ENCODE measurements around the gene ZFP36L1.
"Not testable (repeated sequence)": the region's sequence is repeated elsewhere in the genome, so short reads cannot be mapped to it uniquely, and the experiment has no call there.

Gene ZFP36L1

GRCh38 chr14:68782091-68782981 is 10.5 kb downstream of the ZFP36L1 start:
- no peak for DNase-seq

GRCh38 chr14:68781161-68782021 is 11.5 kb downstream of the ZFP36L1 start:
- no peak for DNase-seq

DNA sequence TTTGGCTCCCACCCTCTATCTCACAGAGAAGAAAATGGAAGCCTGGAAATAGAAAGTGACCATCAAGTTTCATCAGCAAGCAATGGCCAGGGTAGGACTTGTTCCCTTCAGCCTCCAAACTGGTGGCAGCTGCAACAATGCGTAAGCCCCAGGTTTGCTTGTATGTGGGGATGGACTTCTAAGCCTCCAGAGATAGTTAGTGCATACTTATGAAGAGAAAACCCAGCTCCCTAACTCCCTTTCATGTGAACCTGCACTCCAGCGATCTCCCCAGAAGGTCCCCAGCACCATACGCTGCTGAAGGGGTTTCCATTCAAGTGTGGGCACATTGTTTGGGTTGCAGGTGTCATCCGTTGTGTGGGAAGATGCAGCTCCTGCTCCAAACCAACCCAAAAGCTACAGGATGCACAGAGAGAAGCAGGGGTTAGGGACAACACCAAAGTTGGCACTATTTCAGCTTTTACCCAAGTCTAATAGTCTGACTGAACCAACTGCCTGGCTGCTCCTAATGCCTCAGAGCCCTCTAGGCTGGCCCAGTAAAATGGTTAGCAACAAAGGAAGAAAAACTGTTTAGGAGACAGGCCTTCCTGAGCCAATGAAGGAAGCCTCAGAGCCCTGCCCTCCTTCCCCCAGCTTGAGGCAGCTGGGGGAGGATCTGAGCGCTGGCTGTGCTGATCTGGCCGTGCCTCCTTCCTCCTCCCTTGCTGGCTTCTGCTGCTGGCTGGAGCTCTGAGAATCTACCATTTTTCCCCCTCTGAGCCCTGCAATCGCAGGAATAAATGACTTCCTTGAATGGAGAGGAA is 12.3 kb downstream of the ZFP36L1 start:
- DNase-seq = no peak

GRCh38 chr14:68779761-68780323 is 13.0 kb downstream of the ZFP36L1 start:
- no peak for DNase-seq

- no peak for DNase-seq
These were observed 15.2 kb downstream of the ZFP36L1 start for GRCh38 chr14:68777644-68778043.

GRCh38 chr14:68775614-68776126 is 17.2 kb downstream of the ZFP36L1 start:
- DNase-seq = no peak

DNA sequence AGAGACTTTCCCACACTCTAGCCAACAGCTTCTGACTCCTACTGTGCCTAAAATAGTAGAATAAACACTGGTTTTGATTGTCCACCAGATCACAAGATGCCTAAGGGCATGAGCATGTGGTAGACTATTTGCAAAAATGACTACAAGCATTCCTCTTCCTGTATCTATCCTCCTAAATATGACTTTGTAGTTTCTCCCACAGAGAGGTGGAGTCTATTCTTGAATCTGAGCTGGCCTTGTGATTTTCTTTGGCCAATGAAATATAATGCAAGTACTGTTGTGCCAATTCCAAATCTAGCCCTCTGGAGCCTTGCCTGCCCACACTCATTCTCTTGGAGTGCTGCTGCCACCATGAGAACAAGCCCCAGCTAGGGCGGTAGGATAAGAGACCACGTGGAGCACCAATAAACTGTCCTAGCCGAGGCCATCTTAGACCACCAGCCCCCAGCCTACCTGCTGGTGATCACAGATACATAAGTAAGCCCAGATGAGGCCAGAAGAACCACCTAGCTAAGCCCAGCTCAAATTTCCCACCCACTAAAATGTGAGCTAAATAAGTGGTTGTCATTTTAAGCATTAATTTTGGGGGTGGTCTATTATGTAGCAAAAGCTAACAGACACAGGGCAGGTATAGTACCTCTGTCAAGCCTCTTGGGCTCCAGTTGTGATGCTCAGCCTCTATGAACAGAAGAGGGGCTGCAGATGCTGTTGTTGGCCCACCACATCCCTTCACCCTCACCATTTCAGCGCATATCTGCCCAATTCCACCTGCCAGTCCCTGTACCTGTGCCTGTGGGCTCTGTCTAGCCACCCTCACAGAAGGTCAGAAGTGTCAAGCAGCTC is 17.9 kb downstream of the ZFP36L1 start:
- DNase-seq = no peak

- no peak for DNase-seq
These were observed 20.0 kb downstream of the ZFP36L1 start for GRCh38 chr14:68772761-68773381.

DNA sequence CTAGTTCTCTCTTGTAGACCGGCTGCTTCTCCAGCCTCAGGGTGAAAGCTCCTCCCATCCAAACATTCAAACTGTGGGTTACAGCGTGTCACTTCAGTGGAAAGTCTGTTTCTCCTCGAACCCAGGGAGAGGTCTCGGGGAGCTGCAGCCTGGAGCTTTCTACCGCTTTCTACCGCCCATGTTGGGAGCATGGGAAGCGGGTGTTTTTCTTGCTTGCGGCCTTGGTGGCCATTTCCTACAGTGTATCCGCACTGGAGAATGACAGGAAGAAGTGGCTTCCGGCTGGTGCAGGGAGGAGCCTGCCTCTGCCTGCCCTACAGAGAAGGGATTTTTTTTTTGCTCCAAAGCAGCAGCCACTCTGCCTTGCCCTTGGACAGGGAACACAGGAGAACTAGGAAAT is 21.2 kb downstream of the ZFP36L1 start:
- no peak for DNase-seq

DNA sequence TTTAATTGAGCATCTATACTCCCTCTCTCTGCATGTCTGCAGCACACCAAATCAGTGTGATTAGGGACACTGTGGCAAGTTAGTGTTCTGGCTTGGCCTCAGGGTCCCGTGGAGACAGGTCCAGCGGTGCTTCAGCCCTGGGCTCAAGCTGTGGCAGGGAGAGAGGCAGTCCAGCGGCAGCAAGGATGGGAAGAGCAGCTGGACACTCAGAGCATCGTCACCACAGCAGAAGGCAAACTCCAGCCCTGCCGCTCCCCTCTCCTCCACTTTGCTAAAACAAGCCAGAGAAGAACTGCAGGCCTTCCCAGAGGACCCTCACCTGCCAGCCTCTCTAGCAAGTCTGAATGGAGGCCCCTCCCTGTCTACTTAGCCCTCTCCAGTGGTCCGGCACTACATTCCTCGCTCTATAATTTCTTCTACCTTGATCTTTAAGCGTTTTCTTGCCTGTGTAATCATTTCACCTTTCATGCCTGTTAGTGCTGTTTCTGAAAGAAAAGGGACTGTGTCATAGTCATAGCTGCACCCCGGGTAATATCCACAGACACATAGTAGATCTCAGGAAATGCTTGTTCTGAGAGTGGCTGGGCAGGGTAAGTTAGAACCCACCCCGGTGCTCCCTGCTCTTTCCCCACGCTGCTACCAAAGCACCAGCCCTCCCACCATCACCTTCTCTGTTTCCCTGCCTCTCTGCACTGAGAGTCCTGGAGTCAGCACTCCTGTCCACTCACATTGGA is 22.1 kb downstream of the ZFP36L1 start:
- DNase-seq = no peak

DNA sequence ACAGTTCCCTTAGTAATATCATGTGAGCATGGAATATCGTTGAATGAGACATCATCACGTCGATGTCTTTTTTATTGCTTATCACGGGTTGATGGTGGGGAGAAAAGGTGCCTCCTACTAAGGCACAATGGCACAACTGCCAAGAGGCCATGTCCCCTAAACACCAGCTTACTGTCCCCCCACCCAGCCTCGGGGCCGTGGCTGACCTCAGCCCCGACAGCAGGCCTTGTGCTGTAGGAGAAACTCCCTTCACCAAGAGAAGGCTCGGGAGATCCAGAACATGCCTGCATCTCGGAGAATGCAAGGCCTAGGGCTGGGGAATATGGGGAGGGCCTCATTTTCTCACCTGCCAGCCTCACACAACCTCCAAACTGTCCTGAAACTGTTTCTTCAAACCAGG is 22.8 kb downstream of the ZFP36L1 start:
- no peak for DNase-seq

GRCh38 chr14:68768316-68768715 is 24.6 kb downstream of the ZFP36L1 start:
- no peak for DNase-seq

DNA sequence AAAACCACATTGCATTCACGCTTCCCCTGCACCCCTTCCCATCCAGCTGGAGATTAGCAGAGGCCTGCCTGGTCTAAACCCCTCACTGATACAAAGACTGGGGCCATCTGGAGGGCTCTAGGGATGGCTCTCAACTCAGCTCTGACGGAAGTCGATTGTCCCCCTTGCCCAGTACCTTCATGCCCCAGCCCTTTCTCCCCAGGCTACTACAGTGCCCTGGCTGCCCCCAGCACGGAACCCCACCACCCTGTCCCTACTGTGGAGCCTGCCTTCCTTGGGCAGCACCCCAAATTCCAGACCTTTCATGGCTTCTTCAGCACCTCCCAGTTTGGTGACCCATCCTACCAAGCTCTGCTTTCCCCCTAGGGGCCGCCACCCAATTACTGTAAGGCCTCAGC is 25.6 kb downstream of the ZFP36L1 start:
- no peak for DNase-seq

GRCh38 chr14:68766299-68767247 is 26.3 kb downstream of the ZFP36L1 start:
- no peak for DNase-seq

- DNase-seq = not testable (repeated sequence)
These were observed 29.0 kb downstream of the ZFP36L1 start for GRCh38 chr14:68763843-68764242.

GRCh38 chr14:68762953-68763764 is 29.7 kb downstream of the ZFP36L1 start:
- peak; percentile 77 for DNase-seq

DNA sequence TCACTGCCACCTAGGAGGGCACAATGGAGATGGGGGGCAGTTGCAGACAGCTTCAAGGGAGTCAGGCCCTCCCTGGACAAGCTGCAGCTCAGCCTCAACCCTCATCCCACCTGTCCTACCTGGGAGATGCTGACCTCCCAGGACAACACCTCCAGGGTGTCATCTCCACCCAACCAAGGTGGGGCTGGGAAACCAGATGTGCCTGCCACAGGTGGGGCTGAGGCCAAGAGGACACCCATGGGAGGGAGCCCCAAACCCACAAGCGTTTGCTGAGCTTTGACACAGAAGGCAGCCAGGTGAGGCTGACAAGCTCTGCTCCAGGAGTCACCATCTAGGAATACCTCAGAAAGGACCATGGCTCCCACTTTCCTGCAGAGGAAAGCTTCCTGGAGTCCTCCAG is 31.5 kb downstream of the ZFP36L1 start:
- DNase-seq = no peak

DNA sequence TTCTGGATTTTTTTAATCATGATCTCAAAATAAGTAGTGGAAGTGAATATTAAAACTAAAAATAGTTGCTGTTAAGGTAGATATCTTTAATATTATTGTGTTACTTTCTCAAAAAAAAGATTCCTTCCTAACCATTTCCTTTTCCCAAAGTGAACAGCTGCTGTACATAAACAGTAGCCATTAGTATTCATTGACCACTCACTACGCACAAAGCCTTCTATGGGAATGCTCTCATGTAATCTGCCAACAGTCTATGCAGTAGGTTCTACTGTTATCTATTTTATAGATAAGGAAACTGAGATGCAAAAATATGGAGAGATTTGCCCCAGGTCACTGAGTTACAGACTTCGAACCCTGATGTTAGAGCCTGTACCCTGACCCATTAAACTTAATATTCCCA is 32.1 kb downstream of the ZFP36L1 start:
- no peak for DNase-seq
